Measurements from ENCODE around the gene KIAA0825.

DNA sequence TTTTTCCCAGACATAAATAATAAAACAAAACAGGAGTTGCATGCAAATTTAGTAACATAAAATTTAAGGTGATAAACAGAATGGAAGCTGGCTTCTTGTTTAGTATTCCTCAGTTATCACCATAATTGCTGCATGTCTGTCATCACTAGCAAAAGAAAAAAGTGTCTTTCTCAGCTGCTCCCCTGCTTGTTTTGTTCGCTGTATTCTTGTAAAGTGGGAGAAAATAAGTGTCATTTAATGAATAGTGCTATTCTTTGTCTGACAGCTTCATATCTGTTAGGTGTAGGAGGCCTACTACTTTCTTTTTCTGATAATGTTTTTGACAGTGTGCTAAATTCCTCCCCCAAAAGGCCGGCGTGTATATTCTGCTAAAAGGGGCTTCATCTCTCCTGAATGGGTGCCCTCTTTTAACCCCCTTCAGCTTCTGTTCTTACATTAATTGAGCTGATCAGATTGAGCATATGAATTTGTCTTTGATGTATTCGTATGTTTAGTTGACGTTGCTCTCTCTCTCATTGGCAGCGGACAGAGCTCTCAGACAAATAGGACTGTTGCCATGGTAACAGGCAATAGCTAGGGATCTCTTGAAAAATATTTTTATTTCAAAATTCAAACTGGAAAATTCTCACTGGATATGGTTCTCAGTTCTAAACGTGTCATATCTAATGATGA is 303.8 kb downstream of the KIAA0825 start:
- no peak for TF ChIP-seq POLR2A (IDR thresholded peaks at IDR 0.05)
- TF ChIP-seq, protein P1, sequence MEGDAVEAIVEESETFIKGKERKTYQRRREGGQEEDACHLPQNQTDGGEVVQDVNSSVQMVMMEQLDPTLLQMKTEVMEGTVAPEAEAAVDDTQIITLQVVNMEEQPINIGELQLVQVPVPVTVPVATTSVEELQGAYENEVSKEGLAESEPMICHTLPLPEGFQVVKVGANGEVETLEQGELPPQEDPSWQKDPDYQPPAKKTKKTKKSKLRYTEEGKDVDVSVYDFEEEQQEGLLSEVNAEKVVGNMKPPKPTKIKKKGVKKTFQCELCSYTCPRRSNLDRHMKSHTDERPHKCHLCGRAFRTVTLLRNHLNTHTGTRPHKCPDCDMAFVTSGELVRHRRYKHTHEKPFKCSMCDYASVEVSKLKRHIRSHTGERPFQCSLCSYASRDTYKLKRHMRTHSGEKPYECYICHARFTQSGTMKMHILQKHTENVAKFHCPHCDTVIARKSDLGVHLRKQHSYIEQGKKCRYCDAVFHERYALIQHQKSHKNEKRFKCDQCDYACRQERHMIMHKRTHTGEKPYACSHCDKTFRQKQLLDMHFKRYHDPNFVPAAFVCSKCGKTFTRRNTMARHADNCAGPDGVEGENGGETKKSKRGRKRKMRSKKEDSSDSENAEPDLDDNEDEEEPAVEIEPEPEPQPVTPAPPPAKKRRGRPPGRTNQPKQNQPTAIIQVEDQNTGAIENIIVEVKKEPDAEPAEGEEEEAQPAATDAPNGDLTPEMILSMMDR (IDR thresholded peaks at IDR 0.05), result no peak
